ENCODE results near the gene DEDD.

- no peak for TF ChIP-seq CTCF (IDR thresholded peaks at IDR 0.05)
- TF ChIP-seq POLR2A (IDR thresholded peaks at IDR 0.05): no peak
These were observed 36.4 kb upstream of the DEDD start for GRCh38 chr1:161168906-161169305.

All from uterus (tissue), 2 donors.